Astrocyte of the cerebellum (primary cell): ENCODE data around the gene AKT1.

Experiments
- DNase-seq: peaks from one replicate; pipeline ENCODE4 v3.0.0-alpha.2; 2011; ENCODE audit warnings: low read depth
- H3K4me3 ChIP-seq: 2 replicates; pipeline ENCODE4 v1.5.1; 2011; ENCODE audit warnings: mild to moderate bottlenecking, low read depth, low read length, moderate library complexity
- in situ Hi-C: cut with HindIII; loops from 2 replicates; pipeline ENCODE4 v1.10.0; 2017; ENCODE audit warnings: low sequenced_read_pairs
- TF ChIP-seq, protein P1 (sequence below): IDR thresholded peaks from 2 replicates; pipeline ENCODE4 v1.5.1; 2012; ENCODE audit warnings: low read length, low read depth, moderate library complexity, mild to moderate bottlenecking; ENCODE audit errors: missing control alignments

AKT1 gene

DNA sequence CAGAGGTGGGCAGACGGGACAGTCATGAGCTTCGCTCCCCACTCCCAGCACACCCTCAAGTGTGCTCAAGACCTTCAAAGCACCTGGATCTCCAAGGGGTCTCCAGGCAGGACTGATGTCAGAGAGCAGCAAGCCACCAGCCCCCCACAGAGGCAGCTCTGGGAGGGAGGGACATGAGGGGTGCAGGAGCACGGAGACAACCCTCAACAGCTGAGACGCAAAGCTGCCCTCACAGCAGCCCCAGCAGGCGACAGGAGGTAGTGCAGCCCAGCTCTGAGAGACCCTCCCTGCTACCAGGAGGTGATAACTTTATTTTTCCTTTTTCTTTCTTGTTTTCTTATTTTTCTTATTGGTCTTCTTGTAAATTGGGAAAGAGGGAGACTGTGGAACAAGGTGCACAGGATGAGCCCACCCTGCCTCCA, 24.7 kb downstream of the AKT1 start:
- in situ Hi-C loops: loop anchor here (10.0 kb wide), 1 partner anchor 54 kb away; no protein-coding TSS in a partner anchor
- DNase-seq: no peak
- TF ChIP-seq, protein P1, sequence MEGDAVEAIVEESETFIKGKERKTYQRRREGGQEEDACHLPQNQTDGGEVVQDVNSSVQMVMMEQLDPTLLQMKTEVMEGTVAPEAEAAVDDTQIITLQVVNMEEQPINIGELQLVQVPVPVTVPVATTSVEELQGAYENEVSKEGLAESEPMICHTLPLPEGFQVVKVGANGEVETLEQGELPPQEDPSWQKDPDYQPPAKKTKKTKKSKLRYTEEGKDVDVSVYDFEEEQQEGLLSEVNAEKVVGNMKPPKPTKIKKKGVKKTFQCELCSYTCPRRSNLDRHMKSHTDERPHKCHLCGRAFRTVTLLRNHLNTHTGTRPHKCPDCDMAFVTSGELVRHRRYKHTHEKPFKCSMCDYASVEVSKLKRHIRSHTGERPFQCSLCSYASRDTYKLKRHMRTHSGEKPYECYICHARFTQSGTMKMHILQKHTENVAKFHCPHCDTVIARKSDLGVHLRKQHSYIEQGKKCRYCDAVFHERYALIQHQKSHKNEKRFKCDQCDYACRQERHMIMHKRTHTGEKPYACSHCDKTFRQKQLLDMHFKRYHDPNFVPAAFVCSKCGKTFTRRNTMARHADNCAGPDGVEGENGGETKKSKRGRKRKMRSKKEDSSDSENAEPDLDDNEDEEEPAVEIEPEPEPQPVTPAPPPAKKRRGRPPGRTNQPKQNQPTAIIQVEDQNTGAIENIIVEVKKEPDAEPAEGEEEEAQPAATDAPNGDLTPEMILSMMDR: peak; percentile 64
- H3K4me3 ChIP-seq: no peak overlapping the region

DNA sequence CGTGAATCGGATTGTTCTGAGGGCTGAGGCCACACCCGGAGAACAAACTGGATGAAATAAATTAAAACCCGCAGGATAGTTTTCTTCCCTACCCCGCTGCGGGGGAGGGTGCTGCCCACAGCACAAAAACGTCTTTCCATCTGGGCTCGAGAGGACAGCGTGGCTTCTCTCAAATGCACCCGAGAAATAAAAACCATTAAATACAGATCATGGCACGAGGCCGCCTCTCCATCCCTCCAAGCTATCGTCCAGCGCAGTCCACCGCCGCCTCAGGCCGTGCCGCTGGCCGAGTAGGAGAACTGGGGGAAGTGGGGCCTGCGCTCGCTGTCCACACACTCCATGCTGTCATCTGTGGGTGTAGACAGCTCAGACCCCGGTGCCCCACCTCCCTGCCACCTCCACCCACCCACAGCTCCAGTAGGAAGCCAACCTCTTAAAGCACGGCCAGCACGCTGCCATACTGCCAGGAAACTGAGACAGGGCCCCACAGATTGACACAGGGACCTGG, 25.4 kb downstream of the AKT1 start:
- in situ Hi-C loops: loop anchor here (10.0 kb wide), 1 partner anchor 55 kb away; no protein-coding TSS in a partner anchor
- TF ChIP-seq, protein P1: no peak
- no peak for DNase-seq

DNA sequence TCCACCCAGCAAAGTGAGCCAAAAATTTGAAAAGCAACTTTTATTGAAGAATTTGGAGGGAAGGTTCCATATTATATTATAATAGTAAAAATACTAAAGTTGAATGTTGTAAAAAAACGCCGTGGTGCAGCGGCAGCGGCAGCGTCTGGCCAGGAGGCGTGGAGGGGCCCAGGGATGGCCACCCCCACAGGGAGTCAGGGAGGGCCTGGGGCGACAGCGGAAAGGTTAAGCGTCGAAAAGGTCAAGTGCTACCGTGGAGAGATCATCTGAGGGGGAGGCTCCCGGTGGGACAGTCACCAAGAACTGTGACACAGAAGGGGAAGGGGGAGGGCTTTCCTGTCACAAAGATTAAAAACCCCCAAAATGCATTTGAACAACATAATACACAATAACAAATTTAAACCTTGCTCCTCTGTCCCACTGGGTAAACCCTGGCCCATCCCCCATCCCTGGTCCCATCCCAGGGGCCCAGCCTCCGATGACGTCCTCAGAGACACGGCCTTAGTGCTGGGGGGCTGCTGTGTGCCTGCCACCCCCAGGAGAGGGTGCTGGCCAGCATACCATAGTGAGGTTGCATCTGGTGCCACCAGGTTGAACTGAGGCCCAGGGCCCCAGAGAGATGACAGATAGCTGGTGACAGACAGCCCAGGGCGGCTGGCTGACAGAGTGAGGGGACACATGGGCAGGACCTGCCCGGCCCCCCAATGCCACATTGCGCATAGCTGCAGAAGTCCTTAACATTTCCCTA, 26.1 kb downstream of the AKT1 start:
- TF ChIP-seq, protein P1: no peak
- in situ Hi-C loops: loop anchor here (10.0 kb wide), 1 partner anchor 55 kb away; no protein-coding TSS in a partner anchor
- no peak for DNase-seq
- no peak overlapping the region for H3K4me3 ChIP-seq

More for the DNA sequence above, 25.4 kb downstream of the AKT1 start:
- H3K4me3 ChIP-seq: no peak overlapping the region

DNA sequence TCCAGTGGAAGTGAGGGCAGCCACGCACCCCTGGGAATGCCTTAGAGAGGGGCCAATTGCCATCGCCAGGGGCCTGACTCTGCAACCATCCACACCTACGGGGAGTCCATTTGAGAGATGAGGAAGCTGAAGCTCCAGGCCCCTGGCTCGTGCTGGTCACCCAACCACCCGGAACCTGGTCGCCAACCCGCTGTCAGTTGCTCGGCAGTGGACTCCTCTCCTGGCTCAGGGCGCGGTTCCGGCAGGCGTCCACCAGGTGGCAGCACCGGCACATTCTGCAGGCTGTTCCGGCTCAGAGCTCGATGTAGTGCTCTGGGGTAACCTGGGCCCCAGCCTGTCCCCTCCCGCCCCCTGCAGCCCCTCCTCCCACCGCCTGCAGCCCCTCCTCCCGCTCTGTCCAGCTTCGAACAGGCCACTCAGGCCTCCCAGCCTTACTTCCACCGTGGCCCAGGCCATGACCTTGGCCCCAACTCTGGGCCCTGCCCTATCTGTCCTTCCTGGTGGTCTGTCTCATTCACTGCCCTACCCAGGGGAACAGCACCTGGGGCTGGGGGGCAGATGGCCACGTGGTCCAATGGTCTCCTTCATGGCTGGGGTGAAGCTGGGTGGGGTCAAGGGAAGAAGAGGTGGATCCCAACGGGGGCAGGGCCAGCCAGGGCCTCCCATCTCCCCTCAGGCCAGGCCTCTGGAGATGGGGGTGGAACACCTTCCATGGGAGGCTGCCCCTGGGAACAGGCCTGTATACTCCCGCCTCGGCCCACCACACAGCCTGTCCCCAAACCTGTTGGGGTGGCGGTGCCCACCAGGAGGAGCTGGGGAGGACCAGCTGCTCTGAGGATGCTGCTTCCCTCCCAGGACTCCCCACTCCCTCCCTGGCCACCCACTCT, 26.9 kb downstream of the AKT1 start:
- in situ Hi-C loops: no loop called here
- peak; percentile 53 for DNase-seq
- TF ChIP-seq, protein P1: peak; percentile 64
- H3K4me3 ChIP-seq: no peak overlapping the region

DNA sequence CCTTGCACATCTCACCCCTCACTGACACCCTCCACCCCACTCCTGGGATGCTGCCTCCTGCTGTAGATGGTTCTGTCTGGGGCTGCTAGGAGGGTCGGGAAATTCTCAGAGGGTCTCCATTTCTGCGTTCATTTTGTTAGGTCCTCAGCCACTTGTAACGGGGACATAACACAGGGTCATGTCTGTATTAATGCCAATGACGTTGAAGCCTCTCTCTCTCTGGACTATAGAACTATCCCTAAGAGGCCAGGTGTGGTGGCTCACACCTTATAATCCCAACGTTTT, 28.0 kb downstream of the AKT1 start:
- TF ChIP-seq, protein P1: no peak
- in situ Hi-C loops: no loop called here

DNA sequence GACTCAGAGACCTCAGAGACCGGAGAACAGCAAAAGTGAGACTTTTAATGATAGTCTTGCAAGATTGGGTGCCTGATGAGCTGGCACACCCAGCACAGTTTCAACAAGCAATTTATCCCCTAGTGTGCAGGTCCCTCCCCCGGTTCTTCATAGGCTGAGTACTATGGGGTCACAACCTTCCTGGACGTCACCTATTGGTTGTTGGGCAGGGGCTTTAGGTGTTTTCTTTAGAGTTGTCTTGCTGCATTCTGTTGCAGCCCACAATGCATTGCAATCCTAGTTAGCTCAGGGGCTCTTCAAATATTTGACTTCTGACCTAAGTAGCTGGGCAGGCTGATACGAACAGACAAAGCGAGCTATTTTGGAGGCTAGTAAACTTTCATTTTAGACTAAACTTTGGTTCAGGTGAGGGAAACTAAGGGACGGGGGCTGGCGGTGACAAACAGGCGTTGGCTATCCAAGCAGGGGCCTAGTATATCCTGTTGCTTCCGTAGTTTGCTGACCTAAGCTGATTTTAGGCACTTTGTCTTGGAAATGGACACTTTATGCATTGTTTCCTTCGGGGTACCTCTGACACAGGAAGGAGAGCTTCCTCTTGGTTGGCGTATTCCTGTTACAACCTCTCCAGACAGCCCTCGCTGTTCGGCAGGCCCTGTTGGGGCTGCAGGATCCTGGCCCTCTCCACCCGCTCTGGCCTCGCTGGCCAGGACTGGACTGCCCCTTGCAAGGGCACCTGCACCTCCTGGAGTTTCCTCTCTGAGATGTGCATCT, 28.5 kb downstream of the AKT1 start:
- in situ Hi-C loops: no loop called here
- H3K4me3 ChIP-seq: no peak overlapping the region
- DNase-seq: no peak
- TF ChIP-seq, protein P1: no peak

More for the DNA sequence above, 28.0 kb downstream of the AKT1 start:
- no peak overlapping the region for H3K4me3 ChIP-seq
- no peak for DNase-seq
